NK-92 (cell line): Measurements from ENCODE around the gene FABP6.

Source experiments
- DNase-seq: peaks from one replicate; lab custom pipeline; 2025; ENCODE audit not compliant: unreplicated experiment; lab: John Stamatoyannopoulos, UW

FABP6 gene

GRCh38 chr5:160287378-160288051 lies 58.2 kb downstream of the FABP6 start:
- no peak for DNase-seq
